HG03571 (cell line): ENCODE measurements around the gene ADPGK.
"Not testable (repeated sequence)": the region's sequence is repeated elsewhere in the genome, so short reads cannot be mapped to it uniquely, and the experiment has no call there.

Experiments
- ATAC-seq: cut with Tn5 transposase; IDR thresholded peaks from one replicate; pipeline ENCODE4 v1.9.1; 2021; ENCODE audit not compliant: unreplicated experiment

Gene ADPGK

DNA sequence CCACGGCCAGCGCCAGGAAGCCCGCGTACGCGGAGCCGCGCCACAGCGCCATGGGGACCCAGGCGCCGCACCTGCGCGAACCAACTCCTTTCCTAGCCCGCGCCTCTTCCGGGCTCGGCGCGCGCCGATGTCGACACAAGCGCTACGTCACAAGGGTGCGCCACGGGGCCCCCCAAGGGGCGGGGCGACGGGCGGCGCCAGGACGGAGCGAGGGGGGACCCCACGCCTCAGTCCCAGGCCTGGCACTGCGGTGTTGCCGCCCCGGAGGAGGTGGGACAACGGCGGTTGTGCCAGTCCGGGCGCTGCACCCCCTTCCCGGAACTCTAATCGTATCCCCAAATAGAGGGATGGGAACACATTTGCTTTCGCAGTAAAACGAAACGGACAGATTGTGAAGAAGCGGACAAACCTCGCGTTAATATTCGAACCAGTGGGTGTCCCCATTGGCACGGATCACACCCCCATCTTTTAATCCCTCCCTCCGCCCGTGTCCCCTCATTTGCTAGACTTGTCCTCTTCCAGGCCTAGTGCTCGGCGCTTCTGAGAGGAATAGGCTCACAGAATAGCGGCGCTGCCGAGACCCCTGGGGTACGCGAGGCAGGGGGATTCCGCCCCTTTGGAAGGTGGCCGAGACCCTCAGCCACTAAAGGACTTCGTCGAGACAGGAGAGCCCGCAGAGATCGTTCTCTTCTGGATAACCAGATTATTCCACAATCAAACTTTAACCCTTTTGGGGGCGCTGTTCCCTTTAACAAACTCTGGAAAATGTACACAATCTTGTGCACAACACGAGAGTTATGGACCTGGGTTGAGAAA lies at the start of gene ADPGK:
ADPGK (minus strand) TSS at position 119 of the 816 bp plus-strand sequence; CDS start at position 52, 67 bp downstream.
- peak; percentile 68 for ATAC-seq

DNA sequence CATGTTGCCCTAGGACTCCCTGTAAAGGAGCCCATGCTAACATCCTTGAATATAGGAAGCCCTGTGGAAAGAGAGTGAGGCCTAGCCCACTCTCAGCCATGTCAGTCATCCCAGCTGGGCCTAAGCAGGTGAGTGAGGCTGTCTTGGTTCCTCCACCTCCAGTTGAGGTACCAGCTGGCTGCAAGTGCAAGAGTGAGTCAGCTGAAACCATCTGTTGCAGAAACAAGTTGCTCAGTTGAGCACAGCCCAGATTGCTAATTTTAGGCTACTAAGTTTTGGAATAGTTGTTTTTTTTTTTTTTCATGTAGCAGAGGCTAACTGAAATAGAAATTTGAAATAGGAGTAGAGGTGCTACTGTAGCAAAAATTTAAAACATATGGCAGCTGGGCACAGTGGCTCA lies 43.7 kb upstream of the ADPGK start:
- ATAC-seq: no peak

DNA sequence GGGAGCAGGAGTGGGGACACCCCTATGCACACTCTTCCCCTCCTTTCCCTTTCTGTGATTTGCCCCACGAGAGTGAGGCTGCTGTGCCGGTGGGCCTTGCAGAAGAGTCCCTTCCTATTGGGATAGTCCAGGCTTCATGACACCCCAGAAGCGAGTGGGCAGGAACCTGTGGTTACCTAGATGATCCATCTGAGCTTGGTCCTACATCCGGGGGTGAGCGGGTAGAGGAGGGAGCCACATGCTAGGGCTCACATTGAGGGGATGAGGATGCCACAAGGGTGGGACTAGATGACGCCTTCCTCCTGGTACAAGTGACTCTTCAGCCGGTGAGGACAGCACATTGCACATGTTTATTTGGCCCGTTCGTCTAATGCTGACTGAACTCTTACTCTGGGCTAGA lies 43.1 kb upstream of the ADPGK start:
- no peak for ATAC-seq

DNA sequence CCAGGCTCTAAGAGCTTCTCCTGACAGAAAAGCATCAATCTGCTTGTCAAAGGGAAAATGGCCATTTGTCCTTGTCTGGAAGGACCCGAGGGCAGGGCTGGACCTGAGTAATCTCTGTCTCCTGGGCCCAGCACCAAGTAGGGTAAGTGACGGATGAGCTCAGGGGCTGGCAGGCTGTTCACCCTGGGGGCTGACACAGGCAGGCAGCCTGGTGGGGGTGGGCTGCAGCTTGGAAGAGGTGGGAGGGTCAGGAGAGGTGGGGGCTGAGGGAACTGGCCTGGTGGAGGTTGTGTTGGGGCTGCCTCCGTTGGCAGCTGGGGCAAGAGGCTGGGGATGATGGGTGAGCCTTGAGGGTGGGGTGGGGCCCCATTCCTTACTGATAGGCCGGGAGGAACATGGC lies 42.3 kb upstream of the ADPGK start:
- no peak for ATAC-seq

DNA sequence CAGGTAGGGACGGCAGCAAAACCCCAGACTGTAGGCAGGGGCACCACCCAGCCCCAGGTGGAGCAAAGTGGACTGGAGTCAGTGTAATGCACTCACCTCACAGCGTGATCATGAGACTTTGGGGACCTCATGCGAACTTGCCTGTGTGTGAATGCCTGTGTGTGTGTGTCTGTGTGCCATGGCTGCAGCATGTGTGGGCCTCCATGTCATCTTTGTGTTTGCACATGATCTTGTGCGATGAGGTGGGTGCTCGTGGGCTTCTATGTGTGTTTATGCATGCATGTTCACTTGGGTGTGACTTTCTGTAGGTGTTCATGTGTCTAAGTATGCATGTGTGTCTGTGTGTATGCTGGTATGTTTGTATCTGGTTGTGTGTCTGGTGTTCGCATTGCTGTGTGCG lies 41.2 kb upstream of the ADPGK start:
- ATAC-seq: no peak

DNA sequence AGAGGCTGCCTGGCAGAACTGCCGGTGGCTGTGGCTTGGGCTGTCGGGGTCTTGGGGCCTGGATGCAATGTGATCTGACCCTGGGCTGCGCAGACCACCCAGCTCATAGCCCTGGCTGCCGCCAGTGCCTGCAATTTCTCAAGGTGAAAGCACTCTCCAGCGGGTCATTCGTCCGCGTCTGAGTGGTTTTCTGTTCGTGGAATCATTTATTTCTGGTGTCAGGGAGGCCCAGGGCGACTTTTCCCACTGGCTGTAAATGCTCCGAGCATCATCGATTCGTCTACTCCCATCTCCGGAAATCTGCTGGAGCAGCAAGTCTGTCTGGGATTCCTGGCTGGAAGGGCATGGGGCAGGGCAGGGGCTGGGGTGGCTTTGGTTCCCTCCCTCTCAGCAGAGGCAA lies 40.6 kb upstream of the ADPGK start:
- ATAC-seq: no peak

DNA sequence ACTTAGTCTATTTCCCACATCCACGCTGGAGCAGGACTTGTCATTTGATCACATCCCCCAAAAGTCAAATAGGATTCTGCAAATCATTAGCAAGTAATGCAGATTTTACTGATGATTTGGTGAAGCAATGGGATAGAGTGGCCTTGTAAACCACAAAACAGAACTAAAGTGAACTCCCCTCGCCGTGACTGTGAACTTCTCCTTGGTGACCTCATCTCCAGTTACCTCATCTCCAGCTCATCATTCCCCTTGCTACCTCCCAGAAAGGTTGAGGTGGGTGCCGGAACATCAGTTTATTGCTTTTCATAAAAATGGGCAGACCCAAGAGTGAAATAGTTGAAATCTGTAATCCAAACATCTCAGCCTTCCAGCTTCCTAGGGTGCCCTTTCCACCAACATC lies 36.7 kb upstream of the ADPGK start:
- no peak for ATAC-seq

DNA sequence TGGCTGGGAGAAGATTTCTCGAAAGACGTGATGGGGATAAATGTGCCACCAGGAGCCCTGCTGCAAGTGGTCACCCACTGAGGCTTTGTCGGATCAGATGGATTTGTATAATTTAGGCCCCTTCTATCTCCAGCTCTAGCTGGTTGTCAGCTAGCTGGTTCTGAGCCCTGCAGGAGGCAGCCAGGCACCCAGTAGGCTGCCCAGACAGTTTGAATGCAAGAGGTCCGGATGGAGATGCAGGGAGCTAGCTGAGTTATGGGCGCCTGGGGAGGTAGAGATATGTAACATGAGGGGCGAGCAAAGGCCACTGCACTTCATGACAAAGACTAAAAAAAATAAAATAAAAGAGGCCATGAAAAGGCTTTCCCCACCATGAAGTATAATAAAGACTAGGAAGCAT lies 35.1 kb upstream of the ADPGK start:
- no peak for ATAC-seq

DNA sequence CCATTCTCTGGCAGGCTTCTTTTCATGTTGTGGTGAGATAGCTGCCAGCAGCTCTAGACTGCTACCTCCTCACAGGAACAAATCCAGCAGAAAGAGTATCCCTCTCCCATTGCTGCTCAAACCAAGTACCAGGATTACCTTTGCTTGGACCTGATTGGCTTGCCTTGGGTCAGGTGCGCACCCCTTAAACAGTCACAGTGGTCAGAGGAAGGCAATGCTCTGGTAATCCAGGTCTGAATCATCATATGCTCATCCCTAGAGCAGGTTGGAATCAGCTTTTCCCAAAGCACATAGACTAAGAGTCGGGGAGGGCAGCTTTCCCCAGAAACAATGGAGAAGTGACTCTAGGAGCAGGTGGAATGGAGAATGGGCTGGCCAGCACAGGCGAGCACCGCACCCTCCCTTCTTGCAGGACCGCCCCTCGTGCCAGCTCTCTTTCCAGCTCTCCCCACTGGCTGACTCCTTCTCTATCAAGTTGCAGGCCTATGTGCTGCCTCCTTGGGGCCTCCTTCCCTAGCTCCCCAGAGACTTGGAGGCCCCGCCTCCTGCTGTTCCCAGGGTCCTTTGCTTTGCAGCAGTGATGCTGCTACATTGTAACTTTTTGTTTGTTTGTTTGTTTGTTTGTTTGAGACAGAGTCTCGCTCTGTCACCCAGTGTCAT lies 29.9 kb upstream of the ADPGK start:
- ATAC-seq: no peak

DNA sequence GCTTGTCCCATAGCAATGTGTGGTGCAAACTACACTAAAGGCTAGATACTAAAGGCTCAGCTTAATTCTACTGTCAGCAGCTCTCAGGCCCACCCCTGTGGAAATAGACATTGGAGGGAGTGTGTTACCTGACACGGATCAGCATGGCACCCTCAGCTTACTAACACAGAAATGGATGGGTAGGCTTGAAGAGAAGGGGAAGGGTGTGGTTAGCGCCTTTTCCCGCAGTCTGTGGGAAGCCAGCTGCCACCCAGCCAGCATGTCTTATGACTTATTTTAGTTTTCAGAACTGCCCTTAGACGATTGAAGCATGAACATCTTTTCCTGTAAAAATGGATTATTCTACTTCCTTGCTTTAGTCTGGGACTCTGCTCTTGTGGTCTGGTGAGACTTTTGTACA lies 25.8 kb upstream of the ADPGK start:
- ATAC-seq: no peak

DNA sequence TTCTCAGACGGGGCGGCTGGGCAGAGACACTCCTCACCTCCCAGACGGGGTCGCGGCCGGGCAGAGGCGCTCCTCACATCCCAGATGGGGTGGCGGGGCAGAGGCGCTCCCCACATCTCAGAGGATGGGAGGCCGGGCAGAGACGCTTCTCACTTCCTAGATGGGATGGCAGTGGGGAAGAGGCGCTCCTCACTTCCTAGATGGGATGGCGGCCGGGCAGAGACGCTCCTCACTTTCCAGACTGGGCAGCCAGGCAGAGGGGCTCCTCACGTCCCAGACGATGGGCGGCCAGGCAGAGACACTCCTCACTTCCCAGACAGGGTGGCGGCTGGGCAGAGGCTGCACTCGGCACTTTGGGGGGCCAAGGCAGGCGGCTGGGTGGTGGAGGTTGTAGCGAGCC lies 23.8 kb upstream of the ADPGK start:
- ATAC-seq: not testable (repeated sequence)

DNA sequence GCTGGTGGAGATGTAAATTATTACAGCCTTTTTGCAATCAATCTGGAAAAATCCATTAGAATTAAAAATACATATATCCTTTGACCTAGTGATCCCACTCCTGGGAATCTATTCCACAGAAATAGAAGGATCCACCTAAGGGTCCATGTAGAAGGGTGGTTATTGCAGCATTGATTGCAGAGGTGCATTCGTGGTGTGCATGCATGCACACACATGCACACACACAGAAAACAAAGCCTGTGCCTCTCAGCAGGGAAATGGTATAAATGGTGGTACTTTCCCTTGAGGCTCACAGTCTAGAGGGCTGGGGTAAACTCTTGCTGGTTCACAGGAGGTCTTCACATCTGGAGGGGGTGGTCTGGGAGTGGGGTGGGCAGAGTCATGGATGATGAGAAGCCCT lies 19.4 kb upstream of the ADPGK start:
- ATAC-seq: no peak

DNA sequence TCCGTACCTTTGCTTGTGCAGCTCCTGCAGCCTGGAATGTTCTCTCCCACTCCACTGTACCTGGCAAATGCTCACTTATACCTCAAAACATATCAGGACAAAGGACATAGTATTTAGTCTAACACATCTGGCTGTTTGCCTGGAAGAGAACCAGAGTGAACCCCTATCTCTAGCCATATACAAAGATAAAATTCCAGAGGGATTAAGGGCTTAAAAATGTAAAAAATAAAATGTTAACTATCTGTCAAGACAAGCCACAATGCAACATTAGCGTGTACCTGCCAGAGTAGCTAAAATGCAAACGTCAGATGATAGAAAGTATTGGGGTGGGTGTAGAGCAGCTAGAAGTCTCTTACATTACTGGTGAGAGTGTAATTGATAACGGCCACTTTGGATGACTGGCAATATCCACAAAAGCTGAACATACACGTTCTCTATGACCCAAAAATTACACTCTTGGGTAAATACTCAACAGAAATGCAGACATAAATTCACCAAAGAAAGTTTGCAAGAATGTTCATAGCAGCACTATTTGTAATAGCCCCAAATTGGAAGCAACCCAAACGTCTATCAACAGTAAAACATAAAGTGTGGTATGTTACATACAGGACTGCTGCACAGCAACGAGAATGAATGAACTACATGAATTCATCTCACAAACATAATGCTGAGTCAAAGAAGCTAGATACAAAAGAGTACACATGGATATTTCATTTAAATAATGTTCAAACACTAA lies 18.2 kb upstream of the ADPGK start:
- ATAC-seq: no peak

DNA sequence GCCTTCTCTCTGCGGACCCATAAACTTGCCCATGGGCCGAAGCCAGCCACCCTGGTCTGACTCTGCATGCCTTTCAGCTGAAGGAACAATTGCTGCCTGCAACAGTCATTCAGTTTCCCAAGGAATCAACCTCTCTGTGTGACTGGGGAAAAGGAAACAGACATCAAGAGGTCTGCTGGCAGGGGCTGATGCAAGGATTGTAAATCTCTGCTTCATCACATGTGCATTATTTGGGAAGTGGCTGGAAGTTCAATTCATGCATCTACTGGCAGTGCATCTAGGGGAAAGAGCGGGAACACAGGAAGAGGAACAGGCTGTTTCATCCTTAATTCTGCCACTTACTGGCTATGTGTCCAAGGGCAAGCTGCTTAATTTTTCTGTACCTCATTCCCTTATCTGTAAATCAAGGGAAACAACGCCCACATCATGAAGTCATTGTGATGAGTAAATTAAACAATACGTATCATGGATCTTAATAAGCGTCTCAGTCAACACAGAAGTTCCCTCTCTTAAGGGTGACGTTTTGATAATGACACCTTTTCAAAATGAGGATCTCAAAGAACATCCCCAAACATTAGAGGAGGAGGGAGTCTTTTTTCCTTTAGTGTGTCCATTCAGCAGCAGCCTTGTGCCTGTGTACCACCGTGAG lies 17.4 kb upstream of the ADPGK start:
- no peak for ATAC-seq

DNA sequence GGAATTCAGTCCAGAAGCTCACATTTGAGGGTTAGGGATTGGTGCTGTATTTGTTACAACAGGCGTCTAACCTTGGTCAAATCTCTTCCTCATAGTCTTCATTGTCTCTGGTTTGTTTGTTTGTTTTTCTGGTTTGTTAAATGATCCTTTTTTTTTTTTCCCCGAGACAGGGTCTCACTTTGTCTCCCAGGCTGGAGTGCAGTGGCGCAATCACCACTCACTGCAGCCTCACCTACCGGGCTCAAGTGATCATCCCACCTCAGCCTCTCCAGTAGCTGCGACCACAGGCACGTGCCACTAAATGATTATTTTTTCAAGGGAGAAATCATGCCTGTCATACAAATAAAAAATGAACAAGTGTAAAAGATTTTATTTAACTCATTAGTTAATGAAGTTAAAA lies 14.3 kb upstream of the ADPGK start:
- ATAC-seq: no peak

DNA sequence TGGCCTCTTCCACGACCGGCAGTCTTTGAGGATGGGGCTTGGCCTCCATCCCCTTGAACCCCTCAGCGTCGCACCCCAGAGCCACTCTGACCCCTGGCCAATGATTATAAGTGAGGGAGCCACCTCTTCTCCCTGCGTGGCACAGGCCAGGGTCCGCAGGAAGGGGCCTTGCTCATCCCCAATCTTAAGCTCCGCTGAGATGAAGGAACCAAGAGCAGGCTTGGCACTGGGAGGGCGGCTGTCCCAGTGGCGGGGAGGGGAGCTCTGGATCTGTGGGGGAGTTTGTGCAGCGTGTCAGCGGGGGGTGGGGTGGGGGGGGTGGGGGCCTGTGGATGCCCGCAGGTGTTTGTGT lies 13.8 kb upstream of the ADPGK start:
- ATAC-seq: no peak

DNA sequence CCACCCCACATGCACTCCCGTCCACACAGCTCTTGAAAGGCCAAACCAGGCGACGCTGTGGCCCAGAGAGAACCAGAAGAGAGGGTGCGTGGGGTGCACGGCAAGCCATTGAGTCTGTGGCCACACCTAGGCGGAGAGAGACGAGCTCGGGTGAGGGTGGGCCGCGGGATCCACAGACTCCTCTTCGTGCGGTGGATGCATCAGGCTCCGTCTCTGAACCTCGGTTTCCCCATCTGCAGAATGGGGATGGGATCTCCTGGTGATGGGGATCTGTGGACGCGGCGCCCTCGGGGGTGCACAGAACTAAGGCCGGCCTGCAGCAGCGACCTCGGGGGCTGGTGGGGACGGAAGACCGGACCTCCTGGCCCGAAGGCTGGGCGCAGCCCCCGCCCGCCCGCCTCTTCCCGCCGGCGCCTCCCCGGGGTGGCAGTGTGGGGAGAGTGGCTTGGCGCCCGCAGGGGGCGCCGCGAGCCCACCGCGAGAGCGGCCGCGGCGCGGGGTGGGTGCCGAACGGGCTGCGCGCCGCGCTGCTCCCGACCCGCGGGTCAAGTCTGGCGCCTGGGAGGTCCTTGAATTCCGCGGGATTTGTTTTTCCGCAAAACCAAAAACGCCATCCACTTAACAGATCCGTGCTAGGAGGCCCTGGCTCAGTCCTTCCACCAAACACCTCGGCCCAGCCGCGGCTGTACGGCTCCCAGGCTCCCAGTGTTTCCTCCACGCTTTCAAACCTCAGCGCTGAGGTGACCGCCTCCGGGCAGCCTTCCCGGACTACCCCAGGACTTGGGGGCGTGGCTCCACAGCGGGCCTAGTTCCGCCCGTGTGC lies 13.2 kb upstream of the ADPGK start:
- ATAC-seq: no peak

DNA sequence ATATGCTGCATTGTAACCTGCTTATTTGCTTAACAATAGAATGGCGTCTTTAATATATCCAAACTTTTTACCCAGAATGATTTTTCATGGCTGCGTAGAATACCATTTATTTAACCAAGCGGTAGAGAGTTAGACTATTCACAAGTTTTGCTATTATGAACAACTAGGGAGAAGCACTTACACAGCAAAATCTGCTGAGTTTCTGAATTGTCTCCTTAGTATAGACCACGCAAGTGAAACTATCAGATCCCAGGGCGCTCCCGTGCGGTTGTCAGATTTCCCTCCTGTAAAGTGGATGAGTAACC lies 12.6 kb upstream of the ADPGK start:
- ATAC-seq: no peak

DNA sequence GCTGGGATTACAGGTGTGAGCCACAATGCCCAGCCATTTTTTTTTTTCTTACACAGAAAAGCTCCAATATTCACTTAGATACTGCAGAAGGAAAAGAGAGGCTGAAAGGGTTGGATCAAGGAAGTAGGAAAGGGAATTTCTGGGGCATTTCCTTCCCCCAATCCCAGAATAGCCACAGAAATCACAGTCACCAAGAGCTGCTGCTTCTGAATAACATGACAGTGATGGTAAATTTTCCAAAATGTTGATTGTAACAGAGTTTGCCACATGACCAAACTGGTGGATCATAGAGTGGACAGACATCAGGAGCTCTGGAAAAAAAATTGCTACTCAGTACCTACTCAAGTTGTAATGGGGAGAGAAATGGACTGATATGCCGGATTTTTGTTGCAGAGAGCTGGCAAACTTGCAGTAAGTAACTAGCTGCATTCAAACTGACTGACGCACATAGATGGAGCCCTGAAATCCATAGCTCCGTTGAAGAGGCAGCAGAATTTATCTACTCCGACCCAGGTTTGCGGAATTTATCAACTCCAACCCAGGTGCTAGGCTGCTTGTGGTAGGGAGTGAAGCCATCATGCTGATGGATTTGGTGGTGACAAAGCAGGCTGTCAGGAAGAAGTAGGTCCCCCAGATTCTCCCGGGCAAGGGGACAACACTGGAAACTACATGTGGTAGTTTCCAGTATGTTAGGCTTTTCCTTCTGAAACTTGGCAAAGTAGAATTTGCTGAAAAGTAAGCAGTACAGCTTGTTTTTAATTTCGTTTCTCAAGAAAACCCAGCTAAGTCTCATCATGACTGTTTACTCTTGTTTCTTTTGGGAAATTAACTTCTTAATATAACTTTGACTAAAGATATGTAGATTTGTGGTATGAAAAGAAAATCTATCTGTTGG lies 10.5 kb upstream of the ADPGK start:
- ATAC-seq: no peak

DNA sequence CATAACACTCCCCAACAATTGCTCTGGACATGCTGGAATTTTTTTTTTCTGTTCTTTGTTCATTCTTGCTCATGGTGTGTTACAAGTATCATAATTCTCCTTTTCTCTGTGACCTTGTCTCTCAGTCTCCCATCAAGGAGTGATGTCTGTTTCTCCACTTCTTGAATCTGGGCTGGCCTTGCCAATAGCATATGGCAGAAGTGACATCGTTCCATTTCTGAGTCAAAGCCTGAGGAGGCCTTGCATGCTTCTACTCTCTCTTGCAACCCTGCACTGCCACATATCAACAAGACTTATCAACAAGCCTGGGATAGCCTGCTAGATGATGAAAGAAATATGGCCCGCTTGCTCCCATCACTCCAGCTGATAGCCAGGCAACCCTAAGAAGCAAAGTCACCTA lies 8.9 kb upstream of the ADPGK start:
- ATAC-seq: no peak
